GM21786 (cell line): ENCODE data around the gene SREBF1.

Experiments used
- ATAC-seq: cut with Tn5 transposase; IDR thresholded peaks from one replicate; pipeline ENCODE4 v1.9.1; 2021; ENCODE audit not compliant: unreplicated experiment

The SREBF1 gene

GRCh38 chr17:17836818-17837379 lies at the start of gene SREBF1:
SREBF1 (minus strand) TSS chr17:17836986; CDS start chr17:17836817, 169 bp downstream.
- ATAC-seq, result peak; percentile 16

GRCh38 chr17:17886226-17886625 lies 49.4 kb upstream of the SREBF1 start:
- no peak for ATAC-seq

GRCh38 chr17:17884391-17885357 lies 47.9 kb upstream of the SREBF1 start:
- ATAC-seq, result no peak

- ATAC-seq, result no peak
Observed at GRCh38 chr17:17883801-17884200, 47.0 kb upstream of the SREBF1 start.

GRCh38 chr17:17882082-17882581 lies 45.3 kb upstream of the SREBF1 start:
- no peak for ATAC-seq

GRCh38 chr17:17880577-17881196 lies 43.9 kb upstream of the SREBF1 start:
- no peak for ATAC-seq

- no peak for ATAC-seq
Observed at GRCh38 chr17:17877529-17878358, 41.0 kb upstream of the SREBF1 start.

GRCh38 chr17:17876959-17877528 lies 40.3 kb upstream of the SREBF1 start:
- ATAC-seq, result no peak

GRCh38 chr17:17874478-17874877 lies 37.7 kb upstream of the SREBF1 start:
- ATAC-seq, result no peak

GRCh38 chr17:17873450-17873991 lies 36.7 kb upstream of the SREBF1 start:
- ATAC-seq, result no peak

- ATAC-seq, result no peak
Observed at GRCh38 chr17:17872547-17873345, 36.0 kb upstream of the SREBF1 start.

- ATAC-seq, result no peak
Observed at GRCh38 chr17:17871913-17872312, 35.1 kb upstream of the SREBF1 start.

- ATAC-seq, result no peak
Observed at GRCh38 chr17:17870247-17870646, 33.5 kb upstream of the SREBF1 start.

GRCh38 chr17:17868641-17869522 lies 32.1 kb upstream of the SREBF1 start:
- ATAC-seq, result no peak

- no peak for ATAC-seq
Observed at GRCh38 chr17:17866897-17867296, 30.1 kb upstream of the SREBF1 start.

GRCh38 chr17:17866425-17866824 lies 29.6 kb upstream of the SREBF1 start:
- ATAC-seq, result no peak

- no peak for ATAC-seq
Observed at GRCh38 chr17:17865035-17865434, 28.2 kb upstream of the SREBF1 start.

- ATAC-seq, result no peak
Observed at GRCh38 chr17:17860766-17861107, 24.0 kb upstream of the SREBF1 start.
